Astrocyte (in vitro differentiated cells and primary cell): ENCODE data around the gene SLFN12. TPM values are rescaled to one million over a fixed set of nuclear protein-coding genes. Genes with fewer than 3 reads are reported as not detected.

ENCODE experiments used
- DNase-seq: peaks from one replicate; pipeline ENCODE4 v3.0.0-alpha.2; 2010; ENCODE audit warnings: low read depth
- FAIRE-seq: peaks from 2 replicates; lab custom pipeline; 2011; peaks lifted over from hg19 to GRCh38; lab: Jason Lieb, UNC
- H2AFZ ChIP-seq: 2 replicates; pipeline ENCODE4 v1.6.0; 2012; ENCODE audit warnings: low read depth, low read length, inconsistent platforms
- H3K27ac ChIP-seq: 2 replicates; pipeline ENCODE4 v1.5.1; 2011; ENCODE audit warnings: low read depth, low read length, inconsistent platforms
- H3K27me3 ChIP-seq: 2 replicates; pipeline ENCODE4 v1.6.0; 2011; ENCODE audit warnings: low read length, inconsistent platforms; ENCODE audit not compliant: insufficient read depth
- H3K36me3 ChIP-seq: 2 replicates; pipeline ENCODE4 v1.5.1; 2011; ENCODE audit warnings: low read length, inconsistent platforms; ENCODE audit not compliant: insufficient read depth
- H3K4me1 ChIP-seq: 2 replicates; pipeline ENCODE4 v1.5.1; 2011; ENCODE audit warnings: low read length, inconsistent platforms; ENCODE audit not compliant: insufficient read depth
- H3K4me2 ChIP-seq: 2 replicates; pipeline ENCODE4 v1.6.0; 2012; ENCODE audit warnings: low read length, inconsistent platforms
- H3K4me3 ChIP-seq: 2 replicates; pipeline ENCODE4 v1.5.1; 2011; ENCODE audit warnings: low read depth, mild to moderate bottlenecking, low read length, inconsistent platforms; ENCODE audit not compliant: insufficient read depth
- H3K79me2 ChIP-seq: 2 replicates; pipeline ENCODE4 v1.6.0; 2012; ENCODE audit warnings: mild to moderate bottlenecking, low read length, inconsistent platforms; ENCODE audit not compliant: insufficient read depth
- H3K9ac ChIP-seq: 2 replicates; pipeline ENCODE4 v1.6.0; 2012; ENCODE audit warnings: mild to moderate bottlenecking, low read length, inconsistent platforms
- H3K9me3 ChIP-seq: 2 replicates; pipeline ENCODE4 v1.5.1; 2012; ENCODE audit warnings: low read depth, mild to moderate bottlenecking, low read length, inconsistent platforms; ENCODE audit not compliant: insufficient read depth
- H4K20me1 ChIP-seq: 2 replicates; pipeline ENCODE4 v1.6.0; 2012; ENCODE audit warnings: low read length, inconsistent platforms; ENCODE audit not compliant: insufficient read depth
- H3K27ac Mint-ChIP-seq: one replicate; pipeline ENCODE4 v1.8.0; 2021; ENCODE audit warnings: mild to moderate bottlenecking, mixed read lengths; ENCODE audit not compliant: unreplicated experiment
- H3K27me3 Mint-ChIP-seq: one replicate; pipeline ENCODE4 v1.8.0; 2021; ENCODE audit warnings: low read depth, mixed read lengths; ENCODE audit not compliant: unreplicated experiment
- H3K36me3 Mint-ChIP-seq: one replicate; pipeline ENCODE4 v1.8.0; 2021; ENCODE audit warnings: low read depth, mixed read lengths; ENCODE audit not compliant: unreplicated experiment
- H3K4me1 Mint-ChIP-seq: one replicate; pipeline ENCODE4 v1.8.0; 2021; ENCODE audit warnings: low read depth, mixed read lengths; ENCODE audit not compliant: unreplicated experiment
- H3K4me3 Mint-ChIP-seq: one replicate; pipeline ENCODE4 v1.8.0; 2021; ENCODE audit warnings: mild to moderate bottlenecking, moderate library complexity, mixed read lengths; ENCODE audit not compliant: unreplicated experiment
- H3K9me3 Mint-ChIP-seq: one replicate; pipeline ENCODE4 v1.8.0; 2021; ENCODE audit warnings: mild to moderate bottlenecking, mixed read lengths; ENCODE audit not compliant: unreplicated experiment
- CTCF ChIP-seq: IDR thresholded peaks from 2 replicates; pipeline ENCODE4 v1.5.1; 2011; ENCODE audit warnings: low read depth, mild to moderate bottlenecking, inconsistent platforms, low read length, moderate library complexity; ENCODE audit not compliant: insufficient read depth
- EZH2 ChIP-seq: IDR thresholded peaks from 2 replicates; pipeline ENCODE4 v1.6.1; 2012; ENCODE audit warnings: mild to moderate bottlenecking, low read length, inconsistent platforms; ENCODE audit not compliant: insufficient read depth
- total RNA-seq: library from RNA; stranded (reverse); gene quantifications from 2 replicates; pipeline ENCODE4 v1.2.1, GENCODE V29; 2021

Gene SLFN12
- total RNA-seq, 1 donor from 2014 or later, result 52.5 TPM

- Mint-ChIP-seq H3K9me3 (no peaks in the 10 kb centered on the region), H3K4me1 (no peaks in the 10 kb centered on the region), H3K4me3 (peak overlapping the region; percentile 71), H3K27me3 (peaks cover 40% of the 10 kb centered on the region), H3K36me3 (no peaks in the 10 kb centered on the region), H3K27ac (no peak overlapping the region)
- H3K4me3 ChIP-seq, result no peak overlapping the region
- peaks cover 5% of the 10 kb centered on the region for H3K4me1 ChIP-seq
- no peaks in the 10 kb centered on the region for H4K20me1 ChIP-seq
- no peak for DNase-seq
- H3K4me2 ChIP-seq, result peak overlapping the region; percentile 84
- H3K9me3 ChIP-seq, result no peaks in the 10 kb centered on the region
- H3K79me2 ChIP-seq, result no peaks in the 10 kb centered on the region
- no peak overlapping the region for H3K9ac ChIP-seq
- H3K27ac ChIP-seq, result no peak overlapping the region
- no peak for FAIRE-seq
- H2AFZ ChIP-seq, result no peak overlapping the region
- TF ChIP-seq EZH2, result no peak
- TF ChIP-seq CTCF, result no peak
- peaks cover 73% of the 10 kb centered on the region for H3K27me3 ChIP-seq
- no peaks in the 10 kb centered on the region for H3K36me3 ChIP-seq
Measured at GRCh38 chr17:35447499-35447898, 15.2 kb upstream of the SLFN12 start.

- H3K4me3 Mint-ChIP-seq, result no peak overlapping the region
- Histone ChIP-seq H3K27ac (no peak overlapping the region), H3K4me2 (no peak overlapping the region), H4K20me1 (no peaks in the 10 kb centered on the region), H2AFZ (no peak overlapping the region), H3K4me1 (peaks cover under 1% of the 10 kb centered on the region), H3K27me3 (peaks cover 3% of the 10 kb centered on the region), H3K79me2 (no peaks in the 10 kb centered on the region), H3K36me3 (no peaks in the 10 kb centered on the region), H3K9ac (no peak overlapping the region), H3K9me3 (no peaks in the 10 kb centered on the region), H3K4me3 (no peak overlapping the region)
- no peak overlapping the region for H3K27ac Mint-ChIP-seq
- H3K9me3 Mint-ChIP-seq, result no peaks in the 10 kb centered on the region
- no peaks in the 10 kb centered on the region for H3K27me3 Mint-ChIP-seq
- FAIRE-seq (no peak), DNase-seq (no peak)
- H3K36me3 Mint-ChIP-seq, result no peaks in the 10 kb centered on the region
- peaks cover 12% of the 10 kb centered on the region for H3K4me1 Mint-ChIP-seq
- TF ChIP-seq EZH2 (no peak), CTCF (no peak)
Measured at GRCh38 chr17:35438433-35438832, 6.1 kb upstream of the SLFN12 start.

- H3K9me3 Mint-ChIP-seq, result no peaks in the 10 kb centered on the region
- H2AFZ ChIP-seq, result peak overlapping the region; percentile 49
- H4K20me1 ChIP-seq, result peaks cover 27% of the 10 kb centered on the region
- H3K9me3 ChIP-seq, result no peaks in the 10 kb centered on the region
- peak overlapping the region; percentile 91 for H3K4me2 ChIP-seq
- H3K27me3 ChIP-seq, result no peaks in the 10 kb centered on the region
- peak overlapping the region; percentile 91 for H3K27ac ChIP-seq
- H3K27me3 Mint-ChIP-seq, result no peaks in the 10 kb centered on the region
- peak overlapping the region; percentile 97 for H3K4me3 Mint-ChIP-seq
- DNase-seq (peak; percentile 99), FAIRE-seq (peak; percentile 97)
- H3K36me3 ChIP-seq, result no peaks in the 10 kb centered on the region
- H3K36me3 Mint-ChIP-seq, result peaks cover 5% of the 10 kb centered on the region
- peak overlapping the region; percentile 85 for H3K9ac ChIP-seq
- H3K4me1 ChIP-seq, result peaks cover 14% of the 10 kb centered on the region
- peaks cover 39% of the 10 kb centered on the region for H3K79me2 ChIP-seq
- H3K4me1 Mint-ChIP-seq, result peaks cover 30% of the 10 kb centered on the region
- H3K4me3 ChIP-seq, result peak overlapping the region; percentile 83
- H3K27ac Mint-ChIP-seq, result peak overlapping the region; percentile 99
- TF ChIP-seq EZH2 (no peak), CTCF (peak; percentile 15)
Measured at GRCh38 chr17:35433075-35433894, 985 bp upstream of the SLFN12 start.
